ENCODE measurements around the gene LAP3.

DNA sequence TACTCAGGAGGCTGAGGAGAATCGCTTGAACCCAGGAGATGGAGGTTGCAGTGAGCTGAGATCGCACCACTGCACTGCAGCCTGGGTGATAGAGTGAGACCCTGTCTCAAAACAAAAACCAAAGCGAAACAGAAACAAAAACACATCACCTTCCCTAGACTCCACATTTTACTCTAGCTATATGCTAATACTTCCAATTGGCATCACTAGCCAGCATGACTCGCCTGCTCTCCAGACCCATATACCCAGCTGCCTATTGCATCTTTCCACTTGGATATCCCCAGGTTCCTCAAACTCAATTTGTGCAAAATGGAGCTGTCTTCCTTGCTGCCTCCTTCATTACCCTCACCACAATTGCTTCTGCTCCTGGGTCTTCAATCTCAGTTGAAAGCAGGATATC lies 22.4 kb upstream of the LAP3 start:
- TF ChIP-seq L3MBTL2 (conservative IDR thresholded peaks at IDR 0.05) (no peak), FOXK2 (IDR thresholded peaks at IDR 0.05) (no peak), SP1 (IDR thresholded peaks at IDR 0.05) (no peak), FOXM1 (IDR thresholded peaks at IDR 0.05; ENCODE audit: borderline replicate concordance) (no peak), TARDBP (IDR thresholded peaks at IDR 0.05) (no peak), ARNT (IDR thresholded peaks at IDR 0.05) (no peak)
